ENCODE data around the gene WNT5B.

Gene WNT5B

GRCh38 chr12:1591034-1591433 lies 38.0 kb upstream of the WNT5B start:
- no peaks in the 10 kb centered on the region for H3K36me3 ChIP-seq (ENCODE audit: control insufficient read depth, insufficient read depth, low read length)
- no peak for DNase-seq (ENCODE audit: extremely low read depth, insufficient read length)
- no peak overlapping the region; the same call in 1 of the 2 replicates for H3K4me3 ChIP-seq (replicated peaks; ENCODE audit: low read depth, low read length)
- peak; percentile 14 for TF ChIP-seq CTCF (IDR thresholded peaks at IDR 0.05; ENCODE audit: insufficient read depth, low read length, poor library complexity, severe bottlenecking)
- no peaks in the 10 kb centered on the region for H3K27me3 ChIP-seq (replicated peaks; ENCODE audit: control insufficient read depth, insufficient read depth, low read length)

GRCh38 chr12:1591543-1591942 lies 37.5 kb upstream of the WNT5B start:
- Histone ChIP-seq H3K36me3 (ENCODE audit: control insufficient read depth, insufficient read depth, low read length) (no peaks in the 10 kb centered on the region), H3K27me3 (replicated peaks; ENCODE audit: control insufficient read depth, insufficient read depth, low read length) (no peaks in the 10 kb centered on the region), H3K4me3 (replicated peaks; ENCODE audit: low read depth, low read length) (peak overlapping the region; percentile 53)
- TF ChIP-seq CTCF (IDR thresholded peaks at IDR 0.05; ENCODE audit: insufficient read depth, low read length, poor library complexity, severe bottlenecking) = no peak
- DNase-seq (ENCODE audit: extremely low read depth, insufficient read length) = no peak

GRCh38 chr12:1592444-1593173 lies 36.4 kb upstream of the WNT5B start:
- Histone ChIP-seq H3K27me3 (replicated peaks; ENCODE audit: control insufficient read depth, insufficient read depth, low read length) (no peaks in the 10 kb centered on the region), H3K4me3 (replicated peaks; ENCODE audit: low read depth, low read length) (peak overlapping the region; percentile 58), H3K36me3 (ENCODE audit: control insufficient read depth, insufficient read depth, low read length) (no peaks in the 10 kb centered on the region)
- TF ChIP-seq CTCF (IDR thresholded peaks at IDR 0.05; ENCODE audit: insufficient read depth, low read length, poor library complexity, severe bottlenecking) = no peak
- peak; percentile 77 for DNase-seq (ENCODE audit: extremely low read depth, insufficient read length)

GRCh38 chr12:1593174-1594005 lies 35.6 kb upstream of the WNT5B start:
- H3K4me3 ChIP-seq (replicated peaks; ENCODE audit: low read depth, low read length) = peak overlapping the region; percentile 58
- TF ChIP-seq CTCF (IDR thresholded peaks at IDR 0.05; ENCODE audit: insufficient read depth, low read length, poor library complexity, severe bottlenecking) = no peak
- H3K36me3 ChIP-seq (ENCODE audit: control insufficient read depth, insufficient read depth, low read length) = no peaks in the 10 kb centered on the region
- DNase-seq (ENCODE audit: extremely low read depth, insufficient read length) = peak; percentile 78
- H3K27me3 ChIP-seq (replicated peaks; ENCODE audit: control insufficient read depth, insufficient read depth, low read length) = no peaks in the 10 kb centered on the region

- Histone ChIP-seq H3K27me3 (replicated peaks; ENCODE audit: control insufficient read depth, insufficient read depth, low read length) (no peaks in the 10 kb centered on the region), H3K36me3 (ENCODE audit: control insufficient read depth, insufficient read depth, low read length) (no peaks in the 10 kb centered on the region), H3K4me3 (replicated peaks; ENCODE audit: low read depth, low read length) (peak overlapping the region; percentile 58)
- DNase-seq (ENCODE audit: extremely low read depth, insufficient read length) = peak; percentile 83
- no peak for TF ChIP-seq CTCF (IDR thresholded peaks at IDR 0.05; ENCODE audit: insufficient read depth, low read length, poor library complexity, severe bottlenecking)
Observed at GRCh38 chr12:1594006-1594260, 35.1 kb upstream of the WNT5B start.

Data from GM06990 (cell line).